ENCODE data around the gene ANKRD13D.

The ANKRD13D gene

GRCh38 chr11:67273260-67273990 lies 15.7 kb upstream of the ANKRD13D start:
- DNase-seq (ENCODE audit: low read depth in 2 of 3, low spot score in 2 of 3): no peak

GRCh38 chr11:67274768-67275605 lies 14.1 kb upstream of the ANKRD13D start:
- DNase-seq (ENCODE audit: low read depth in 2 of 3, low spot score in 2 of 3): no peak

GRCh38 chr11:67275606-67276409 lies 13.3 kb upstream of the ANKRD13D start:
- DNase-seq (ENCODE audit: low read depth in 2 of 3, low spot score in 2 of 3): no peak

GRCh38 chr11:67276781-67277230 lies 12.3 kb upstream of the ANKRD13D start:
- DNase-seq (ENCODE audit: low read depth in 2 of 3, low spot score in 2 of 3): peak in 1 of 3 experiments; percentile 66

- DNase-seq (ENCODE audit: low read depth in 2 of 3, low spot score in 2 of 3): peak in 2 of 3 experiments; percentile 66 to 84
Measured at GRCh38 chr11:67277231-67277961, 11.7 kb upstream of the ANKRD13D start.

- DNase-seq (ENCODE audit: low read depth in 2 of 3, low spot score in 2 of 3): no peak
Measured at GRCh38 chr11:67278135-67278938, 10.8 kb upstream of the ANKRD13D start.

- DNase-seq (ENCODE audit: low read depth in 2 of 3, low spot score in 2 of 3): no peak
Measured at GRCh38 chr11:67278939-67279588, 10.0 kb upstream of the ANKRD13D start.

GRCh38 chr11:67279589-67280340 lies 9.3 kb upstream of the ANKRD13D start:
- no peak for DNase-seq (ENCODE audit: low read depth in 2 of 3, low spot score in 2 of 3)

GRCh38 chr11:67280341-67280787 lies 8.7 kb upstream of the ANKRD13D start:
- no peak for DNase-seq (ENCODE audit: low read depth in 2 of 3, low spot score in 2 of 3)

GRCh38 chr11:67280788-67281551 lies 8.1 kb upstream of the ANKRD13D start:
- DNase-seq (ENCODE audit: low read depth in 2 of 3, low spot score in 2 of 3): no peak

- no peak for DNase-seq (ENCODE audit: low read depth in 2 of 3, low spot score in 2 of 3)
Measured at GRCh38 chr11:67281552-67282150, 7.5 kb upstream of the ANKRD13D start.

- no peak for DNase-seq (ENCODE audit: low read depth in 2 of 3, low spot score in 2 of 3)
Measured at GRCh38 chr11:67282155-67282875, 6.8 kb upstream of the ANKRD13D start.

GRCh38 chr11:67282876-67283371 lies 6.2 kb upstream of the ANKRD13D start:
- DNase-seq (ENCODE audit: low read depth in 2 of 3, low spot score in 2 of 3): no peak

- DNase-seq (ENCODE audit: low read depth in 2 of 3, low spot score in 2 of 3): no peak
Measured at GRCh38 chr11:67283481-67283963, 5.6 kb upstream of the ANKRD13D start.

- no peak for DNase-seq (ENCODE audit: low read depth in 2 of 3, low spot score in 2 of 3)
Measured at GRCh38 chr11:67284811-67285540, 4.1 kb upstream of the ANKRD13D start.

All from activated CD8-positive, alpha-beta memory T cell treated with anti-CD3 and anti-CD28 coated beads for 48 hours (primary cell).